Activated naive CD4-positive, alpha-beta T cell treated with anti-CD3 and anti-CD28 coated beads, Interleukin-2, amount 50 U/mL, for 24 hours (primary cell): Measurements from ENCODE around the gene ACAP1.

ENCODE experiments used
- H3K27ac Mint-ChIP-seq: one replicate; pipeline ENCODE4 v1.8.0; 2021; ENCODE audit warnings: mild to moderate bottlenecking, mixed read lengths
- H3K27me3 Mint-ChIP-seq: one replicate; pipeline ENCODE4 v1.8.0; 2021; ENCODE audit warnings: mixed read lengths
- H3K36me3 Mint-ChIP-seq: one replicate; pipeline ENCODE4 v1.8.0; 2021; ENCODE audit warnings: mixed read lengths
- H3K4me1 Mint-ChIP-seq: one replicate; pipeline ENCODE4 v1.8.0; 2021; ENCODE audit warnings: mixed read lengths
- H3K4me3 Mint-ChIP-seq: one replicate; pipeline ENCODE4 v1.8.0; 2021; ENCODE audit warnings: mild to moderate bottlenecking, mixed read lengths
- H3K9me3 Mint-ChIP-seq: one replicate; pipeline ENCODE4 v1.8.0; 2021; ENCODE audit warnings: mixed read lengths

Gene ACAP1

GRCh38 chr17:7306911-7307685, 29.2 kb upstream of the ACAP1 start, which contains the start of gene EIF5A:
Gene EIF5A, plus strand, starts transcription at chr17:7307628. Its CDS starts 2,008 bp downstream, at chr17:7309636.
- H3K36me3 Mint-ChIP-seq: peaks cover 27% of the 10 kb centered on the region
- no peaks in the 10 kb centered on the region for H3K9me3 Mint-ChIP-seq
- peaks cover 29% of the 10 kb centered on the region for H3K4me1 Mint-ChIP-seq
- peak within 1 kb of the TSS; percentile 99 for H3K27ac Mint-ChIP-seq
- peak within 1 kb of the TSS; percentile 94 for H3K4me3 Mint-ChIP-seq
- H3K27me3 Mint-ChIP-seq: no peaks in the 10 kb centered on the region

- H3K4me3 Mint-ChIP-seq: peak overlapping the region; percentile 94
- H3K36me3 Mint-ChIP-seq: peaks cover 33% of the 10 kb centered on the region
- peak overlapping the region; percentile 99 for H3K27ac Mint-ChIP-seq
- H3K9me3 Mint-ChIP-seq: no peaks in the 10 kb centered on the region
- peaks cover 37% of the 10 kb centered on the region for H3K4me1 Mint-ChIP-seq
- no peaks in the 10 kb centered on the region for H3K27me3 Mint-ChIP-seq
These were observed 28.4 kb upstream of the ACAP1 start for GRCh38 chr17:7307686-7308624.

GRCh38 chr17:7308625-7309433, 27.5 kb upstream of the ACAP1 start:
- Mint-ChIP-seq H3K27me3 (no peaks in the 10 kb centered on the region), H3K4me3 (peak overlapping the region; percentile 94), H3K9me3 (no peaks in the 10 kb centered on the region), H3K4me1 (peaks cover 46% of the 10 kb centered on the region), H3K36me3 (peaks cover 37% of the 10 kb centered on the region), H3K27ac (peak overlapping the region; percentile 95)

- H3K27ac Mint-ChIP-seq: peak overlapping the region; percentile 95
- peaks cover 38% of the 10 kb centered on the region for H3K36me3 Mint-ChIP-seq
- peaks cover 54% of the 10 kb centered on the region for H3K4me1 Mint-ChIP-seq
- peak overlapping the region; percentile 94 for H3K4me3 Mint-ChIP-seq
- H3K27me3 Mint-ChIP-seq: no peaks in the 10 kb centered on the region
- no peaks in the 10 kb centered on the region for H3K9me3 Mint-ChIP-seq
These were observed 26.7 kb upstream of the ACAP1 start for GRCh38 chr17:7309628-7310027.

- no peaks in the 10 kb centered on the region for H3K9me3 Mint-ChIP-seq
- H3K27me3 Mint-ChIP-seq: no peaks in the 10 kb centered on the region
- peak overlapping the region; percentile 95 for H3K27ac Mint-ChIP-seq
- peaks cover 59% of the 10 kb centered on the region for H3K4me1 Mint-ChIP-seq
- H3K36me3 Mint-ChIP-seq: peaks cover 38% of the 10 kb centered on the region
- H3K4me3 Mint-ChIP-seq: peak overlapping the region; percentile 94
These were observed 25.1 kb upstream of the ACAP1 start for GRCh38 chr17:7311110-7311705.

GRCh38 chr17:7312432-7313087, 23.8 kb upstream of the ACAP1 start:
- Mint-ChIP-seq H3K27ac (peak overlapping the region; percentile 80), H3K9me3 (no peaks in the 10 kb centered on the region), H3K36me3 (peaks cover 38% of the 10 kb centered on the region), H3K4me1 (peaks cover 62% of the 10 kb centered on the region), H3K4me3 (peak overlapping the region; percentile 73), H3K27me3 (no peaks in the 10 kb centered on the region)

GRCh38 chr17:7313088-7313889, 23.0 kb upstream of the ACAP1 start:
- Mint-ChIP-seq H3K36me3 (peaks cover 38% of the 10 kb centered on the region), H3K27ac (peak overlapping the region; percentile 88), H3K4me1 (peaks cover 62% of the 10 kb centered on the region), H3K9me3 (no peaks in the 10 kb centered on the region), H3K4me3 (peak overlapping the region; percentile 97), H3K27me3 (no peaks in the 10 kb centered on the region)

- H3K4me1 Mint-ChIP-seq: peaks cover 61% of the 10 kb centered on the region
- peaks cover 33% of the 10 kb centered on the region for H3K36me3 Mint-ChIP-seq
- peak overlapping the region; percentile 93 for H3K27ac Mint-ChIP-seq
- peak overlapping the region; percentile 97 for H3K4me3 Mint-ChIP-seq
- no peaks in the 10 kb centered on the region for H3K27me3 Mint-ChIP-seq
- no peaks in the 10 kb centered on the region for H3K9me3 Mint-ChIP-seq
These were observed 22.2 kb upstream of the ACAP1 start for GRCh38 chr17:7313890-7314718.

GRCh38 chr17:7314719-7315569, 21.4 kb upstream of the ACAP1 start, which contains the start of gene GPS2:
Gene GPS2, minus strand, starts transcription at chr17:7315360. Its CDS starts 308 bp downstream, at chr17:7315052.
- H3K36me3 Mint-ChIP-seq: peaks cover 24% of the 10 kb centered on the region
- H3K9me3 Mint-ChIP-seq: no peaks in the 10 kb centered on the region
- H3K4me3 Mint-ChIP-seq: peak within 1 kb of the TSS; percentile 97
- peaks cover 52% of the 10 kb centered on the region for H3K4me1 Mint-ChIP-seq
- H3K27ac Mint-ChIP-seq: peak within 1 kb of the TSS; percentile 95
- no peaks in the 10 kb centered on the region for H3K27me3 Mint-ChIP-seq

GRCh38 chr17:7315570-7316235, 20.6 kb upstream of the ACAP1 start:
- Mint-ChIP-seq H3K27ac (peak overlapping the region; percentile 95), H3K4me3 (peak overlapping the region; percentile 93), H3K36me3 (peaks cover 17% of the 10 kb centered on the region), H3K27me3 (no peaks in the 10 kb centered on the region), H3K4me1 (peaks cover 45% of the 10 kb centered on the region), H3K9me3 (no peaks in the 10 kb centered on the region)

- Mint-ChIP-seq H3K27me3 (no peaks in the 10 kb centered on the region), H3K27ac (peak overlapping the region; percentile 87), H3K4me1 (peaks cover 32% of the 10 kb centered on the region), H3K36me3 (peaks cover 15% of the 10 kb centered on the region), H3K4me3 (peak overlapping the region; percentile 62), H3K9me3 (no peaks in the 10 kb centered on the region)
These were observed 19.0 kb upstream of the ACAP1 start for GRCh38 chr17:7317161-7317803.
